Measurements from ENCODE around the gene POLA2.
"Not testable (repeated sequence)": the region's sequence is repeated elsewhere in the genome, so short reads cannot be mapped to it uniquely, and the experiment has no call there.

POLA2 gene

DNA sequence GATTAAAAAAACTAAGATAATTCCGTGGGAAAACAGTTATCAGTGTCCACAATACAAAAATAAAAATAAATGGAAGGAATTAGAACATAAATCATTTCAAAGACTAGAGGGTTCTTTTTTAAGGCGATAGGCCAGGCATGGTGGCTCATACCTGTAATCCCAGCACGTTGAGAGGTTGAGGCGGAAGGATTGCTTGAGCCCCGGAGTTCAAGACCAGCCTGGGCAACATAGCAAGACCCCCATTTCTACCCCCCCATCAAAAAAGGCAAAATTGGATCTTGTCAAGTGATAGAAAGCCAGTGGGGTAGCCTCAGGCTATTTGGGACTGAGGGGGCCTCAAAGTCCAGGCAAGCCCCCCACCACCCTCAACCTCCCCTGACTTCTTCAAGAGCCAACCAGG lies 20.6 kb upstream of the POLA2 start:
- in situ Hi-C loops (cut with MboI; ENCODE audit: low sequenced_read_pairs), result no loop called here

DNA sequence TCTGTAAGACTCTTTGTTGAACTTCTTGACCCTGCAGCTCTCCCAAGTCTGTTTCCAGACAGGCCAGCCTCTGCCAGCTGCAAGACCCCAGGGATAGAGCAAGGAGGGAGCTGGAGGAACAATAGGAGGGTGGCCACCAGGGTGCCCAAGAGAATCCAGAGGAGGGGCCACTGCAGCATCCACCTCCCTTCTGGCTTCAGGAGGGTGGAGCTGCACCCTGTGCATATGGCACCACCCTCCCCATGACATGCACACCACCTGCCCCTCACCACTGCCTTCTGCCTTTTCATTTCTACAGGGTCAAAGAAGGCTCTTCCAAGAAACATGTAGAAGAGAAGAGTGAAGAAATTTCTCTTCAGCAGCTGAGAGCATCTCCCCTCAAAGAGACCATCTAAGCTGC lies 20.1 kb upstream of the POLA2 start:
- in situ Hi-C loops (cut with MboI; ENCODE audit: low sequenced_read_pairs), result no loop called here

DNA sequence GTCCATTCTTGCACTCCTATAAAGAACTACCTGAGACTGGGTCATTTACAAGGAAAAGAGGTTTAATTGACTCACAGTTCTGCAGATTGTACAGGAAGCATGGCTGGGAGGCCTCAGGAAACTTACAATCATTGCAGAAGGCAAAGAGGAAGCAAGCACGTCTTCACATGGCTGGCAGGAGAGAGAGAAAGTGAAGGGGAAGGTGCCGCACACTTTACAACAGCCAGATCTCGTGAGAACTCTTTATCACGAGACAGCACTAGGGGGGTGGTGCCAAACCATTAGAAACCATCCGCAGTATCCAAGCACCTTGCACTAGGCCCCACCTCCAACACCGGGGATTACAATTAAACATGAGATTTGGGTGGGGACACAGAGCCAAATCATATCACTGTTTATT lies 19.4 kb upstream of the POLA2 start:
- in situ Hi-C loops (cut with MboI; ENCODE audit: low sequenced_read_pairs), result no loop called here

DNA sequence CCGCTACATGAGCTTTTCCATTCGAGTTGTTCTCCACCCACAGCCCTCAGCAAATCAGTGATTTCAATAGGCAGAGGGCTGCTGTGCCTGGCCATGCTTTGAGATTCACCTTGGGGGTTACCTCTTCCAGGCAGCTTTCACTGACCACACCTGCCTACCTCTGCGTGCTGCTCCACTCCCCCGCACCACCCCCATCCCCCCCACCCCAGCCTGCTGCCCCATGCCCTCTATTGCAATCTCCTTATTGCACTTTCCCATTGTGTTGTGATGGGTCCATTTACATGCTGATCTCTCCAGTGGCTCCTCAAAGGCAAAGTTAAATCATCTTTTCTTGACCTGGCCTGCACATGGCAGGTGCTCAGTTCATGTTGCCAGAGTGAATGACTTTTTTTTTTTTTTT lies 18.0 kb upstream of the POLA2 start:
- in situ Hi-C loops (cut with MboI; ENCODE audit: low sequenced_read_pairs), result no loop called here

DNA sequence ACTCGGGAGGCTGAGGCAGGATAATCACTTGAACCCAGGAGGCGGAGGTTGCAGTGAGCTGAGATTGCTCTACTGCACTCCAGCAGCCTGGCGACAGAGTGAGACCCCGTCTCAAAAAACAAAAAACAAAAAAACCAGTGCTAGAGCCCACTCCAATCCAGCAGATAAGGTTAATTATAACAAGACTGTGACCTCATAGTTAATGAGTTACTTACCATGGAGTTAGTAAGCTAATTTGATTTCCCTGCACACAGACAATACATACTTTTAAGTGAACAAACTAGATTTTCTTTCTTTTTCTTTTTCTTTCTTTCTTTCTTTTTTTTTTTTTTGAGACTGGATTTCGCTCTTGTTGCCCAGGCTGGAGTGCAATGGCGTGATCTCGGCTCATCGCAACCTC lies 16.7 kb upstream of the POLA2 start:
- in situ Hi-C loops (cut with MboI; ENCODE audit: low sequenced_read_pairs), result not testable (repeated sequence)

DNA sequence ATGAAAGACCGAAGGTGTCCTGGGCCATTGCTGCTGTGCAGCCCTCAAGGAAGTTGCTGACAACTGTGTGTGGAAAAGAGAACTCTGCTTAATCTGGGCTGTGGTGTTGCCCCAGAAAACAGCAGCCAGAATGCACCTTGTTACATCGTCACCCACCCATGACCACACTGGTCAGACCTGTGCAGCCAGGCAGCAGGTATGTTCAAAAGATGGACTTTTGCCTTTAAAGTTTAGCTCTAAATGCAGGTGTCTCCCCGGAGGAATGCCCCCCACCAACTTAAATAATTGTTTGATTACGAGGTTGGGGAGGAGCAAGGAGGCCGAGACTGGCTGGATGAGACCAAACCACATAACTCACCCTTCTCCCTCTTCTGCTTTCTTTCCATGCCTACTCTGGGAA lies 15.3 kb upstream of the POLA2 start:
- in situ Hi-C loops (cut with MboI; ENCODE audit: low sequenced_read_pairs), result no loop called here

DNA sequence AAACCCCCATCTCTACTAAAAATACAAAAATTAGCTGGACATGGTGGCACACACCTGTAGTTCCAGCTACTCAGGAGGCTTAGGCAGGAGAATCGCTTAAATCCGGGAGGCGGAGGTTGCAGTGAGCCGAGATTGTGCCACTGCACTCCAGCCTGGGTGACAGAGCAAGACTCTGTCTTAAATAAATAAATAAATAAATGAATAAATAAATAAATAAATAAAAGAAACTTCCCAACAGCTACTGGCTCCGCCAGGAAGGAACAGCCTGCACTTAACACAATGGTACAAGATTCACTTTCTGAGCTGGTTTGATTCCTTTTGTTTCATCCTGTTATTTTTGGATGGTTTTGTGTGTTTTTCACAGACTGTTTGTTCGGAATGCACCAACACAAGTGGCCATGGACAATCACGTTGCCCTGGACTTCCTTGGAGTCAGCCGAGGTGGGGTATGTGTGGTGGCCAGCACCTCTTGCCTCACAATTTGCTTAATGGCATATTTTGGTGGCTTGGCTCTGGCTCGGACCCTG lies 13.5 kb upstream of the POLA2 start:
- in situ Hi-C loops (cut with MboI; ENCODE audit: low sequenced_read_pairs), result not testable (repeated sequence)

DNA sequence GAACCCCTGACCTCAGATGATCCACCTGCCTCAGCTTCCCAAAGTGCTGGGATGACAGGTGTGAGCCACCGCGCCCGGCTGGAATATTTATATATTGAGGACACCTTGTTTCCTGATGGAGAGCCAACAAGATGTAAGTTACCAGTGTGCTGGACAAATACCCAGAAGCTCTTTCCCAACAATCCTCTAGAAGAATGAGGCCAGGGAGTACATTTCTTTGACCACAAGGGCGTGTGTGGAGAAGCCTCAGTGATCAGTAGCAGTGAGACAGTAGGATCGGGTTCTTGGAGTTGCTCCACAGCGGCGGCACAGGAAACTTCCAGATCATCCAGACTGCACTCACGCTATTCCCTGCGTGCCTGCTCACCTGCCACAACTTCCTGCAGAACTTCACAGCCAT lies 10.3 kb upstream of the POLA2 start:
- in situ Hi-C loops (cut with MboI; ENCODE audit: low sequenced_read_pairs), result no loop called here

DNA sequence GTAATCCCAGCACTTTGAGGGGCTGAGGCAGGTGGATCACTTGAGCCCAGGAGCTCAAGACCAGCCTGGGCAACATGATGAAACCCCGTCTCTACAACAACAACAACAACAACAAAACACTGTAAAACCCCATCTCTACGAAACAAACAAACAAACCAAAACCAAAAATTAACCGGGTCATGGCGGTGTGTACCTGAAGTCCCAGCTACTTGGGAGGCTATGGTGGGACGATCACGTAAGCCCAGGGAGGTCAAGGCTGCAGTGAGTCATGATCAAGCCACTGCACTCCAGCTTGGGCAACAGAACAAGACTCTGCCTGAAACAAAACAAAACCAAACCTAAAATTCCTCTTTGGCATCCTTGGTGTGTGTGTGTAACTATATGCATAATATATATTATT lies 7.0 kb upstream of the POLA2 start:
- in situ Hi-C loops (cut with MboI; ENCODE audit: low sequenced_read_pairs), result no loop called here

DNA sequence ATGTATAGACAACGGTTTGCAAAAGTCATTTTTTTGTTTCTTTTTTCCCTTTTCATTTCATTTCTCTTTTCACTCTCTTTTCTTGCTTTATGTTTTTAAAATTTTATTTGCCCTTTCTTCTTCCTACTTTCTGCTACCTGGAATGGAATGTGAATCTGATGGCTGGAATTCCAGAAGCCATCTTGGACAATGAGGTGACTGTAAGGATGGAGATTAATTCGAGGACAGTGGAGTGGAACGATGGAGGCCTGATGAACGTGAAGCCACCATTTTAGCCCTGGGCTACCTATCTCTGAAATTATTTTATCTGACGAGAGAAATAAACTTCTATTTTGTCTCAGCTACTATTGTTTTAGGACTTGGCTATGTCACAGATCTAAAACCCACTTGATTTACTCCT lies 2.8 kb upstream of the POLA2 start:
- in situ Hi-C loops (cut with MboI; ENCODE audit: low sequenced_read_pairs), result no loop called here

DNA sequence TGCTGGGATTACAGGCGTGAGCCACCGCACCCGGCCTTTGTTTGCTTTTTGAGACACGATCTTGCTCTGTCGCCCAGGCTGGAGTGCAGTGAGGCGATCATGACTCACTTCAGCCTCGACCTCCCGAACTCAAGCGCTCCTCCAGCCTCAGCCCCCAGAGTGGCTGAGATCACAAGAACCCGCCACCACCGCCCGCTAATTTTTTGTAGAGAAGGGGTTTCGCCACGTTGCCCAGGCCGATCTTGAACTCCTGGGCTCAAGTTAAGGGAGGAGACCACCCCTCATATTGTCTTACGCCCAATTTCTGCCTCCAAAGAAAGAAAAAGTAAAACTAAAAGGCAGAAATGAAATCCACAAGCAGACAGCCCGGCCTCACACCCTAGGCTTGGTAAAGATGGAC lies 1.5 kb upstream of the POLA2 start:
- in situ Hi-C loops (cut with MboI; ENCODE audit: low sequenced_read_pairs), result no loop called here

DNA sequence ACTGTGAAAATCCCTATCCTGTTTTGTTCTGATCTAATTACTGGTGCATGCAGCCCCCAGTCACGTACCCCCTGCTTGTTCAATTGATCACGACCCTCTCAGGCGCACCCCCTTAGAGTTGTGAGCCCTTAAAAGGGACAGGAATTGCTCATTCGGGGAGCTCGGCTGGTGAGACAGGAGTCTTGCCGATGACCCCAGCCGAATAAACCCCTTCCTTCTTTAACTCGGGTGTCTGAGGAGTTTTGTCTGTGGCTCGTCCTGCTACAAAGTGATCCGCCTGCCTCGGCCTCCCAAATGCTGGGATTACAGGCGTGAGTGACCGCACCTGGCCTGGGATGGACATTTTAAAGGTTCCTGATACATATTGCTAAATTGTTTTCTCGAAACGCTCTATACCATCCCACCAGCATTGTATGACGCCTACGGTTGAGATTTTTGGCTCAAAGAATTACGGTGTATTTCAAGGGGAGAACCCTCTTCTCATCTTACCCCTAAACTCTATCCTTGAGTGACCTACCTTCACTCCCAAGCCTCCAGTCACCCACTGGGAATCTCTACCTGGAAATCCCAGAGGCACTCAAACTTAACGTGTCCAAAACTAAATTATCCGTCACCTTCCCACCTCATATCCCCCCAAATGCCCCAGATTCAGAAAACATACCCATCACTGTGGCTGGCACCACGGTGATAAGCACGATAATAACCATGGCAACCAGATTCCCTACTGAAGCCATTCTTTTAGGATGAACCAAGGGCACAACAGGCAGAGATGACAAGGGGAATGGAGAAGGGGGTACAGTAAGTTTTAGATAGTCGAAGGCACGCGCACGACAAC lies 789 bp upstream of the POLA2 start:
- in situ Hi-C loops (cut with MboI; ENCODE audit: low sequenced_read_pairs), result no loop called here

DNA sequence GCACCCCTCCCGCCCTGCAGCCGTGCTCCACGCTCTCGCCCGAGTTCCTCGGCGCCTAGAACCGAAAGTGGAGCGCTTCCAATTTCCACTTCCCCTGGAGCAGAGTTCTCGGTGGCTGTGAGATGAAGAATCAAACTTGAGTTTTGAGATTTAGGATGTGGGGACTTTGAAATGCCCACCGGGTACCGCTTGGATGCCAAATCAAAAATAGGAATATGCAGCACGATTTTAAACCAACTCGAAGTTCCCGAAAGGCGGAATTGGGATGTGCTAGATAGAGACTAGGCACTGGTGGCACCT lies 569 bp downstream of the POLA2 start:
- in situ Hi-C loops (cut with MboI; ENCODE audit: low sequenced_read_pairs), result no loop called here

DNA sequence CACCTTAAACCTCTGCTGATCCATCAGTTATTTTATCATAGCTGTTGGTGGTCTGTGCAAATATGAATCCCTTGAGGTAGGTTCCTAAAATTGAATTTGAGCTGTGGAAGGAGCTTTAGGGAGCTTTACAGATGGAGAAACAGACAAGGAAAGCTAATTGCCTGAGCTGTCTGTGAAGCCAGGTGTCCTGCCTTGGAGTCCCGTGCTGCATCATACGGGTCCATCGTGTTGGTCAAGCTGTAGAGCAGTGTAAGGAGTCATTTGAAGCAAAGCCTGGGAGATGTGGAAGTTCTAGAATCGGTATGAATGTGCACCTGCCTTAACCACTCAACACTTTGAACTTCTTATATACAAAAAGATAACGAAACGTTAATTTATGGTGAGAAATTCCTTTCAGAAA lies 1.0 kb downstream of the POLA2 start:
- in situ Hi-C loops (cut with MboI; ENCODE audit: low sequenced_read_pairs), result no loop called here

DNA sequence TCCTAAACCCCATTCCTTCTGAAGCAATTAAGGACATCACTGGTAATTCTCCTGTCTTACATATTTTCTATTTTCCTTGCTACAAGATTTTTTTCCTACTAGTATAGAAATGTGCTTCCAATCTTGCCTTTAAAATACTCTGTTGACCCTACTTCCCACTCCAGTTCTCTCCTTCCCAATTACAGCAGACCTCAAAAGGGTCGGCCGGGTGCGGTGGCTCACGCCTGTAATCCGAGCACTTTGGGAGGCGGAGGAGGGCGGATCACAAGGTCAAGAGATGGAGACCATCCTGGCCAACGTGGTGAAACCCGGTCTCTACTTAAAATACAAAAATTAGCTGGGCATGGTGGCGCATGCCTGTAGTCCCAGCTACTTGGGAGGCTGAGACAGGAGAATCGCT lies 3.0 kb downstream of the POLA2 start:
- in situ Hi-C loops (cut with MboI; ENCODE audit: low sequenced_read_pairs), result not testable (repeated sequence)

DNA sequence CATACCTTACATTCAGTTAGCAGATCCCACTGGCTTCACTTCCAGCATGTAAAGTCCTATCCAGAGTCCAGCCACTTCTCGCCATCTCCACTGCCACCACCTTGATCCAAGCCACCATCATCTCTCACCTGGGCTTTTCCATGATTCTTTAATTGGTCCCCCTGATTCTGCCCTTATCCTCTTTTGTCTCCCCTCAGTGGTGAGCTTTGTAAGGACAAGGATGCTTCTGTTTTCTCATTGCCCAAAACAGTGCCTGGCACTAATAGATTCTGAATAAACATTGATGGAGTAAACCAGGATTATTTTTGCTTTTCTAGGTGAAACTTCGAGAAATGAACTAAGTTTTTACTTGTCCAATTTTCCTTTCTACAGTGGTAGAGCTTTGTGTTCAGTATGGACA lies 4.4 kb downstream of the POLA2 start:
- in situ Hi-C loops (cut with MboI; ENCODE audit: low sequenced_read_pairs), result no loop called here

DNA sequence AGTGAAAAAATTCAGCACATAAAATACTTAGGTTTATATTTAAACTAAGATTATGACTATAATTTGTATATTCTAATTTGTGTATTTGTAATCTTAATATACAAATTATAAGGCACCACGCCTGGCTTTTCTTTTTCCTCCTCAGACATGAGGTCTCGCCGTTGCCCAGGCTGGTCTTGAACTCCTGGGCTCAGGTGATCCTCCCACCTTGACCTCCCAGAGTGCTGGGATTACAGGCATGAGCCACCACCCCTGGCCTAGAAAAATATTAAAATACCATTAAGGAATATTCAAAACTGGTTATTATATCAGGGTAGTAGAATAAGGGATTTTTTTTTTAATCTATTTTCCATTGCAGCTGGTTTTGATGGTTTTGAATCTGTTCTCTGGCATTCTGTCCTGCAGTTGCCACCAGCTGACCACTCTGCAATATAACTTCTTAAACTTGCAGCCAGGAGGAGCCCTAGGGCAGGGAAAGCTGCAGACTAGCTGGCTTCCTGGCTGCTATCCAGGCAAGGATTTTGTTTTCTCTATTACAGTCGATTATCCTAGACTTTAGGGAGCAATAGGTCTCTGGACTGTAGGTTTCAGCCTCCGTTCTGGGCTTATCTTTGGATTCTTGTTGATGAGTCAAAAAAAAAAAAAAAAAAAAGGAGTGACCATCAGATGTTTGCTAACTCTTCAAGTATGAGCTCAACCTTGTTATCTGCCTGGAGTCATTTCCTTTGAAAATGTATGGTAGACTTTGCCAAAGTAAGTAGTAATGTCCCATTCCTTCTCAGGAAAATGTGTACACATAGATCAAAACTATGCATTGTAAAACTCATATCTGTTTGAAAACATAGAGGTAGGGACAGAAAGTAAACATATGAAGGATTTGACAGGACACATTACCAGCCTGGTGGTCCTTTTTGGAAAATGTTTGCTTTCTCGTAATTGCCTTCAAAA lies 13.2 kb downstream of the POLA2 start:
- in situ Hi-C loops (cut with MboI; ENCODE audit: low sequenced_read_pairs), result no loop called here

DNA sequence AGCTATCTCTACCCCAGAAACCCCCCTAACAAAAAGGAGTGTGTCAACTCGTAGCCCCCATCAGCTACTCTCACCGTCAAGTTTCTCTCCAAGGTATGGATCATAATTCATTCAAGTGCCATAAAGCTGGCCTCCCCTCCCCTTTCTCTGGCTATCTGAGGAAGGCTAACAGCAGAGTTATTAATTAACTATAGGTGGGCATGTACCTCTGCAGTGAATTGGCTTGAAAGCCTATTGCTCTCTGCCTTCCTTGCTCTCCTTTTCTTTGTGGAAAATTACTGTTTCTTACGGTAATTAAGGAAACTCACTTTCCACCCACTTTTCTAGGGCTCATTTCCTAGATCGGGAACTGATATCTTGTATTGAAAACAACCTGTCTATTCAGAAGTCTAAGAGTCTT lies 14.1 kb downstream of the POLA2 start:
- in situ Hi-C loops (cut with MboI; ENCODE audit: low sequenced_read_pairs), result no loop called here

DNA sequence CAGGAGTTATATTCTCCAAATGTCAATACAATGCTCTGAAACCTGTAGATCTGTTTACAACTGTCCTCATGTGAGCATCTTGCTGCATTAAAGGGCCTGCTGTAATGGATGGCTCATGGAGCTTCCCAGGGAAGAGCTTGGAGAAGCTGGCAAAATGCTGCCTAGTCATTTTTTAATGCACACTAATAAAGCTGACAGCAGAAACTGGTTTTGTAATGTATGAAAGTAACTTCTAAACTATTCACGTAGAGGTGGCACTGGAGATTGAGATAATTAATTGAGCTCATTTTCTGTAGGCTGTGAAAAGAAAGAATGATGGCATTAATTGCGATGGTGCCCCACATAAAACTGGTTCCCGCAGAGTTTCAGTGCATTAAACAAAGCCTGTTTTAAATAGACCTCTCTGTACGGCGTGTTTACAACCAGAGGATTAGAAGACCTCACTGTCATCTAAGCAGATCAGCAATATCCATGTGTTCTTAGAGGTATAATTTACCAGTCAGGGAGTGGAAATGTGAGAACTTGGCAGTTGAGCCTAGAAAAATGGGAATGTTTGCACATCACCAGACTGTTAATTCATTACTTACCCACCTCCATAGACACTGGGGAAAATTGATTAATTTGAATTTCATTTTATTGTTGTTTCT lies 16.0 kb downstream of the POLA2 start:
- in situ Hi-C loops (cut with MboI; ENCODE audit: low sequenced_read_pairs), result no loop called here

DNA sequence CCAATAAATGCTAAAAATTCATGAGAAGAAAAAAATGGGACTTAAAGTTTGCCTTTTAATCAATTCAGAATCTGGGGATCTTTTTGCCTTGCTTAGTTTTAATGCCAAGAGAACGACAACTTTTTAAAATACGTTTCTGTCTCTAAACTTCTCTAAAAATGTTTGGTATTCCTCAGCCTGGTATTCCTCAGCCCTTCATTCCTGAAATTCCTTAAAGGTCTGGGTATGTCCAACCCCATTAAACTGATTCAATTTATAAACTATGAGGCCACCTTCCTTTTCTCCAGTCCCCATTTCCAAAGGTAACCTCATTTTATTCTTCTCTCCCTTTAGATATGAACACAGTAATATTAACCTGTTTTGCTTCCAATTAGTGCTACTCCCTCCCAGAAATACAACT lies 16.6 kb downstream of the POLA2 start:
- in situ Hi-C loops (cut with MboI; ENCODE audit: low sequenced_read_pairs), result no loop called here

DNA sequence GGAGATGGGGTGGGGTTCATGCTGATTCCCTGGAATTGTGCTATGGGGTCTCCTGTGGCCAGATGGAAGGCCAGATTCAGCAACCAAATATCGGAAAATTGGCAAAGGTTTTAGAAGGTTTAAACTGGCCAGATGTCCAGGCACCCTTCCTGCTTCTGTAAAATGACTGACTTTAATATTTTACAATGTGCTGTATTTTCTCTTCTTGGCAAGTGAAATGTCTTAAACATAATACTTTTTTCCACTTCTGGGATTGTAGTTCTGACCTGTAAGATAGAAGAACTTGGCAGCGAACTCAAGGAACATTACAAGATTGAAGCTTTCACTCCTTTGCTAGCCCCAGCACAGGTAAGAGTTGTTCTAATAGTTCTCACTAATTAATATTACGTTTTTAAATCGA lies 17.5 kb downstream of the POLA2 start:
- in situ Hi-C loops (cut with MboI; ENCODE audit: low sequenced_read_pairs), result no loop called here

Data from hTERT RPE-1 (cell line).